ENCODE measurements around the gene ATP9B.

DNA sequence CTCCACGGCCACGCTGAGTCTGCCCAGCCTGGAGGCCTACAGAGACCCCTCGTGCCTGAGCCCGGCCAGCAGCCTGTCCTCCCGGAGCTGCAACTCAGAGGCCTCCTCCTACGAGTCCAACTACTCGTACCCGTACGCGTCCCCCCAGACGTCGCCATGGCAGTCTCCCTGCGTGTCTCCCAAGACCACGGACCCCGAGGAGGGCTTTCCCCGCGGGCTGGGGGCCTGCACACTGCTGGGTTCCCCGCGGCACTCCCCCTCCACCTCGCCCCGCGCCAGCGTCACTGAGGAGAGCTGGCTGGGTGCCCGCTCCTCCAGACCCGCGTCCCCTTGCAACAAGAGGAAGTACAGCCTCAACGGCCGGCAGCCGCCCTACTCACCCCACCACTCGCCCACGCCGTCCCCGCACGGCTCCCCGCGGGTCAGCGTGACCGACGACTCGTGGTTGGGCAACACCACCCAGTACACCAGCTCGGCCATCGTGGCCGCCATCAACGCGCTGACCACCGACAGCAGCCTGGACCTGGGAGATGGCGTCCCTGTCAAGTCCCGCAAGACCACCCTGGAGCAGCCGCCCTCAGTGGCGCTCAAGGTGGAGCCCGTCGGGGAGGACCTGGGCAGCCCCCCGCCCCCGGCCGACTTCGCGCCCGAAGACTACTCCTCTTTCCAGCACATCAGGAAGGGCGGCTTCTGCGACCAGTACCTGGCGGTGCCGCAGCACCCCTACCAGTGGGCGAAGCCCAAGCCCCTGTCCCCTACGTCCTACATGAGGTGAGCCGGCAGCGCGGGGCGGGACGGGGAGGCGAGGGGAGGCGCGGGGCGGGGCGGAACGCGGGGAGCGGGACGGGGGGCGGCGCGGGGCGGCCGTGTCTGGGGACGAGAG is 341.8 kb downstream of the ATP9B start:
- TF ChIP-seq POLR2AphosphoS5 (IDR thresholded peaks at IDR 0.05; ENCODE audit: low read depth, low read length) (no peak), SIN3A (IDR thresholded peaks at IDR 0.05; ENCODE audit: borderline replicate concordance, insufficient read depth, low read length) (no peak)
